ENCODE data around the gene TRIM23. TPM values are rescaled to one million over a fixed set of nuclear protein-coding genes. Genes with fewer than 3 reads are reported as not detected.
A peak's percentile ranks its signal among the peaks of the same experiment; 100 is the strongest.
"Not testable (repeated sequence)": the region's sequence is repeated elsewhere in the genome, so short reads cannot be mapped to it uniquely, and the experiment has no call there.

Gene TRIM23
- total RNA-seq, 2 donors from 2014 or later, result 9.6 to 11.8 TPM

GRCh38 chr5:65624571-65625555, 730 bp upstream of the TRIM23 start, which contains the start of the genes SHLD3 and TRAPPC13:
TSS of gene SHLD3 (plus strand) at chr5:65625027. CDS start at chr5:65629588, 4,561 bp downstream.
TSS of gene TRAPPC13 (plus strand) at chr5:65625027. CDS start at chr5:65625061, 34 bp downstream.
- Histone ChIP-seq H3K4me3 (peak within 1 kb of the TSS; percentile 72 to 98), H3K9me3 (no peaks in the 10 kb centered on the region), H3K27me3 (no peaks in the 10 kb centered on the region), H3K4me1 (peaks cover 0 to 34% of the 10 kb centered on the region in 2 donors), H3K36me3 (peaks cover 5% of the 10 kb centered on the region), H3K27ac (peak within 1 kb of the TSS; percentile 73 to 82)
- peak; percentile 81 for DNase-seq (ENCODE audit: low spot score)
- TF ChIP-seq CTCF (IDR thresholded peaks at IDR 0.05), result peak in 1 of 2 donors; percentile 25

- H3K4me1 ChIP-seq, result peaks cover 0 to 34% of the 10 kb centered on the region in 2 donors
- no peak for DNase-seq (ENCODE audit: low spot score)
- no peaks in the 10 kb centered on the region for H3K27me3 ChIP-seq
- no peaks in the 10 kb centered on the region for H3K36me3 ChIP-seq
- TF ChIP-seq CTCF (IDR thresholded peaks at IDR 0.05), result no peak
- H3K4me3 ChIP-seq, result peak overlapping the region; percentile 72 to 98
- peak overlapping the region; percentile 73 to 82 for H3K27ac ChIP-seq
- H3K9me3 ChIP-seq, result no peaks in the 10 kb centered on the region
Measured at GRCh38 chr5:65623482-65623881, 651 bp downstream of the TRIM23 start.

GRCh38 chr5:65621961-65622360, 2.2 kb downstream of the TRIM23 start:
- DNase-seq (ENCODE audit: low spot score); H3K36me3 ChIP-seq; H3K27me3 ChIP-seq; H3K4me3 ChIP-seq; H3K9me3 ChIP-seq; H3K27ac ChIP-seq: not testable (repeated sequence)
- H3K4me1 ChIP-seq, result peaks cover 0 to 34% of the 10 kb centered on the region in 2 donors

- DNase-seq (ENCODE audit: low spot score), result no peak
- H3K4me1 ChIP-seq, result peaks cover 0 to 22% of the 10 kb centered on the region in 2 donors
- H3K9me3 ChIP-seq, result no peaks in the 10 kb centered on the region
- no peaks in the 10 kb centered on the region for H3K27me3 ChIP-seq
- no peak overlapping the region for H3K27ac ChIP-seq
- no peak for TF ChIP-seq CTCF (IDR thresholded peaks at IDR 0.05)
- no peak overlapping the region for H3K4me3 ChIP-seq
- H3K36me3 ChIP-seq, result peaks cover 20% of the 10 kb centered on the region
Measured at GRCh38 chr5:65620021-65620420, 4.1 kb downstream of the TRIM23 start.

- H3K4me1 ChIP-seq, result no peaks in the 10 kb centered on the region
- no peaks in the 10 kb centered on the region for H3K27me3 ChIP-seq
- H3K27ac ChIP-seq, result no peak overlapping the region
- no peaks in the 10 kb centered on the region for H3K9me3 ChIP-seq
- no peak for DNase-seq (ENCODE audit: low spot score)
- H3K4me3 ChIP-seq, result no peak overlapping the region
- no peak for TF ChIP-seq CTCF (IDR thresholded peaks at IDR 0.05)
- peaks cover 58% of the 10 kb centered on the region for H3K36me3 ChIP-seq
Measured at GRCh38 chr5:65612298-65612907, 11.7 kb downstream of the TRIM23 start.

GRCh38 chr5:65611524-65611923, 12.6 kb downstream of the TRIM23 start:
- Histone ChIP-seq H3K27me3 (no peaks in the 10 kb centered on the region), H3K36me3 (peaks cover 58% of the 10 kb centered on the region), H3K9me3 (no peaks in the 10 kb centered on the region), H3K4me1 (no peaks in the 10 kb centered on the region), H3K27ac (no peak overlapping the region), H3K4me3 (no peak overlapping the region)
- TF ChIP-seq CTCF (IDR thresholded peaks at IDR 0.05), result no peak
- DNase-seq (ENCODE audit: low spot score), result no peak

- not testable (repeated sequence) for H3K9me3 ChIP-seq; H3K4me1 ChIP-seq; H3K27ac ChIP-seq; H3K27me3 ChIP-seq; H3K4me3 ChIP-seq; DNase-seq (ENCODE audit: low spot score)
- peaks cover 36% of the 10 kb centered on the region for H3K36me3 ChIP-seq
Measured at GRCh38 chr5:65601761-65602160, 22.4 kb downstream of the TRIM23 start.
